NCI-H2227 treated with DMSO at 0.1 percent for 48 hours (cell line): ENCODE data around the gene SEC22A.

Experiments used
- DNase-seq: peaks from one replicate; lab custom pipeline; 2025; lab: John Stamatoyannopoulos, UW

SEC22A gene

GRCh38 chr3:123305192-123305591, 103.4 kb downstream of the SEC22A start:
- DNase-seq: no peak

GRCh38 chr3:123307064-123307463, 105.3 kb downstream of the SEC22A start:
- DNase-seq: no peak

- no peak for DNase-seq
Observed at GRCh38 chr3:123310186-123310585, 108.4 kb downstream of the SEC22A start.

- no peak for DNase-seq
Observed at GRCh38 chr3:123310741-123311140, 109.0 kb downstream of the SEC22A start.

- DNase-seq: no peak
Observed at GRCh38 chr3:123311201-123311600, 109.5 kb downstream of the SEC22A start.

- no peak for DNase-seq
Observed at GRCh38 chr3:123312331-123313265, 110.9 kb downstream of the SEC22A start.

GRCh38 chr3:123313889-123314288, 112.1 kb downstream of the SEC22A start:
- DNase-seq: no peak

GRCh38 chr3:123314359-123315270, 112.9 kb downstream of the SEC22A start:
- no peak for DNase-seq

- DNase-seq: no peak
Observed at GRCh38 chr3:123315271-123315595, 113.5 kb downstream of the SEC22A start.

GRCh38 chr3:123317716-123318115, 116.0 kb downstream of the SEC22A start:
- DNase-seq: no peak

GRCh38 chr3:123318374-123318773, 116.6 kb downstream of the SEC22A start:
- no peak for DNase-seq

GRCh38 chr3:123319760-123320159, 118.0 kb downstream of the SEC22A start:
- no peak for DNase-seq

GRCh38 chr3:123320221-123320620, 118.5 kb downstream of the SEC22A start:
- no peak for DNase-seq

- no peak for DNase-seq
Observed at GRCh38 chr3:123321806-123322205, 120.1 kb downstream of the SEC22A start.

GRCh38 chr3:123322866-123323265, 121.1 kb downstream of the SEC22A start:
- no peak for DNase-seq
